Thyroid gland (tissue), 4 donors: ENCODE data around the gene CLASP1.
"Not testable (repeated sequence)": the region's sequence is repeated elsewhere in the genome, so short reads cannot be mapped to it uniquely, and the experiment has no call there.

Experiments
- CTCF ChIP-seq, 6 experiments: fragments of 200-600 bp in 3 of 6; fragments of 450-650 bp in 3 of 6; sonication (generic) in 3 of 6; IDR thresholded peaks; one replicate each; pipeline ENCODE4 v1.5.1; 2016 to 2019; ENCODE audit warnings: antibody characterized with exemption in 6 of 6, mild to moderate bottlenecking in 2 of 6, inconsistent platforms in 1 of 6, moderate library complexity in 1 of 6
- POLR2A ChIP-seq, 2 donors: fragments of 450-650 bp; IDR thresholded peaks; one replicate each; pipeline ENCODE4 v1.6.1; 2017; ENCODE audit warnings: antibody characterized with exemption in 2 of 2, mild to moderate bottlenecking in 2 of 2, moderate library complexity in 1 of 2

- TF ChIP-seq CTCF, POLR2A (IDR thresholded peaks at IDR 0.05): not testable (repeated sequence)
Observed at GRCh38 chr2:121658393-121658792, 9.1 kb upstream of the CLASP1 start.
